ENCODE measurements around the gene PAXX.

PAXX gene

GRCh38 chr9:136968333-136969127 is 23.7 kb upstream of the PAXX start:
- DNase-seq (ENCODE audit: low spot score), result no peak

DNA sequence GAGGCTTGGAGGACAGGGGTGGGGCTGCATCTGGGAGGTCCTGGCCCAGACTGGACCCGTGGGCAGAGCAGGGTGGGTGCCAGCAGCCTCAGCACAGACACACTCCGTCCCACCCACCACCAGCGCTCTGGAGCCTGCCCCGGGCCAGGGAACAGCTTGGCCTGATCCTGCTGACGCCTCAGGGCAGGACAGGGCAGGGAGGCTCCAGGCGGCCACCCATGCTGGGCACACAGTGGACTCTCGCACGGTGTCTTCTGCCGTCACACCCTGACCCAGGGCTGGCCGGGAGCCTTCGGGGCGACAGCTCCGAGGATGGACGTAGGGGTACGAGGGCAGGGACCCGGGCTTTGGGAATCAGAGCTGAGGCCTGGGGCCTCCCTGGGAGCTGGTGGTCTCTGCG is 23.1 kb upstream of the PAXX start:
- DNase-seq (ENCODE audit: low spot score), result no peak

GRCh38 chr9:136969774-136970173 is 22.4 kb upstream of the PAXX start:
- DNase-seq (ENCODE audit: low spot score), result no peak

GRCh38 chr9:136970361-136970760 is 21.9 kb upstream of the PAXX start:
- no peak for DNase-seq (ENCODE audit: low spot score)

DNA sequence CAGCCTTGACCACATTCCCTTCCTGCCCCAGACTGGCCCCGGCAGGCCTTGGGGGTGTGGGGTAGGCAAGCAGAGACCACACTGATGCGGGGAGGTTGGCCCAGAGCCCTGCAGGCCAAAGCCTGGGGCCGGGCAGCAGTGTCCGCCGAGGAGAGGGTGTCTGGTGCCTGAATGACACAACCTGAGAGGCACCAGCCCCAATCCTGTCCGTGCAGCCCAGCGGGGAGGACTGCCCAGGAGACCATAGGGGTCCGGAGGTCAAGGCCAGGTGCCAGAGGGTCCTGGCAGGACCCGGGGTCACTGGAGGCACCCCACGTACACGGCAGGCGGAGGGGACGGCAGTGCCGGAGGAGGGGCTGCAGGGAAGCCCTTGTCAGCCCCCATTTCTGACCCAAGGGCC is 20.5 kb upstream of the PAXX start:
- DNase-seq (ENCODE audit: low spot score), result no peak

GRCh38 chr9:136972335-136972734 is 19.9 kb upstream of the PAXX start:
- no peak for DNase-seq (ENCODE audit: low spot score)

GRCh38 chr9:136972743-136973142 is 19.5 kb upstream of the PAXX start:
- no peak for DNase-seq (ENCODE audit: low spot score)

DNA sequence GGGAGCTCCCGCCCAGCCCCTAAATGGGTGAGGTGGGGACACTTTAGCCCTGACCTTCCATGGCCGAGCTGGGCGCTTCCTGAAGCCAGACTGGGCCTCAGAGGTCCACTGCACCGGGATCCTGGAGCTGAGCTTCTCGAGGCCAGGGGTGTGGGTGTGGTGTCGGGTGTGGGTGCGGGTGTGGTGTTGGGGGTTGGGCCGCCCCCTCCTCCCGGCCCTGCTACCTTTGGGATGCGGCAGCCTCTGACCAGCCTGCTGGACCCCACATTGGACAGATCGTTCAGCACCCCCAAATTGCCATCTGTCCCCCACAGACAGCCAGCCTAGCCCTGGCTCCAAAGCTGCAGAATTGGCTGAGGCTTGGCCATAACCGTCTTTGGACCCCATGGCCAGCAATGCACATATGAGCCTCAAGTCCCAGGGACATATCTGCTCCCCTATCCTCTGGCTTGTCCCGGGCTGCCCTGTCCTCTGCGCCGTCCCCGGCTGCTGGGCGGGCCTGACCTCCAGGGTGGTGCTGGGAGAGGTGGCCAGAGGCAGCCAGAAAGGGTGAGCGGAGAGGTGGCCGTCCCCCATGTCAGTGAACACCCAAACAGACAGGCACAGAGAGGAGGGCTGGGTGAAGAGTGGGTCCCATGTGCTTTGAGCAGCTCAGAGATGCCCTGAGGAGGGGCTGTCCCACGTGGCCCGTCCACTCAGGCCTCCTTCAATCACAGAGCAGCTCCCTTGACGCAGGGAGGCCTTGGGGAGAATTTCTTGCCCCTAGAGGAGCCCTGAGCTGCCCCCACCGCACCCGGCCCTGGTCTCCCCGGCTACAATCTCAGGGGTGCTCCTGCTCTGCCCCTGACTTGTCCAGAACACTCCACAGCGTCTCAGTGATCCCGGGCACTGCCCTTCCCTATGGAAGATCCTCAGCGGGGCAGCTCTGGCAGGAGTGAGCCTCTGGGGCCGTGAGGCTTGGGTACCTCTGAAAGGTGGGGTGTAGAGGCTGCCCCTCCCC is 18.3 kb upstream of the PAXX start:
- no peak for DNase-seq (ENCODE audit: low spot score)

DNA sequence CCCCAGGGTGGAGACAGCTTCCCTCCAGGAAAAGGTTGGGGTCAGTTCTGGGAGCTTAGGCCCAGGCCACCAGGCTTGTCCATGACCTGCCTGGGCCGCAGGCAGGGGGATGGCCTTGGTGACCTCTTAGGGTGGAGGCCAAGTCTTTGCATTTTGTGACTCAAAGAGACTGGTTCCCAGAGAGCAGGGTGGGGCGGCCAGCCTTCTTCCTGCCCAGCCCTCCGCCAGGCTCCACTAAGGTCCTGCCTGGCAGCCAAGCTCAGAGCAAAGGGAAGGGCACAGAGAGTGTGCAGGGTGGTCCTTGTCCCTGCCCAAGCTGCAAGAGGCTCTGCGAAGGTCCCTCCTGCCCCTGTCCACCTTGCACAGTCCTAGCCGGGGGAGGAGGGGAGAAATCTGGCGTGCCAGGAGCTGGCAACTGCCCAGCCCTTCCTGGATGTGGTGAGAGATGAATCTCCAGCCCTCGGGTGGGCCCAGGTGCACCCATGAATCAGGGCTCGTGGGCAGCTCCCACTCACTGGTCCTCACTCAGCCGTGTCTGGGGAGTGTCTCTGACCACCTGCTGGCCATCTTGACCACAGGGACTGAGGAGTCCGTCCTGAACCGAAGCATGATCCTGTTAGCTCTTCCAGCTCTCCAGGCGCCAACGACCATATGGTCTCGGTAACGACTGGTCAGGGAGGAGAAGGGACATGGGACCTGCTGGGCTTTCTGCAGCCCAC is 17.2 kb upstream of the PAXX start:
- no peak for DNase-seq (ENCODE audit: low spot score)

DNA sequence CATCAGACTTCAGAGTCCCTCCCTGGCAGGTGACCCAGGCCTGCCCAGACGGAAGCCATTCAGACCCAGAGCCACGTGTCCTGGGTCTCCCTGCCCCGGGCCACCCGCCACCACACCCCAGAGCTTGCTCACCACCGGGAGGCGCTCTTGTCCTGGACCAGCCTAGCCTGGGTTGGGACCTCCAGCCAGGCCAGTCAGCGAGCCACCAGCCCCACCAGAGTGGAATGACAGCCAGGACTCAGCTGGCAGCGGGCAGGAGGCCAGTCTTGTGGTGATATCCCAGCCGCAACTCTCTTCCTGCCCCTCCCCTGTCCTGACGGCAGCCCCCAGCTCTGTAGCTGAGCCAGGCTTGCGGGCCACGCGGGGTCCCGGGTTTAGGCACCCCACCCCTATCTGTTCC is 16.6 kb upstream of the PAXX start:
- no peak for DNase-seq (ENCODE audit: low spot score)

DNA sequence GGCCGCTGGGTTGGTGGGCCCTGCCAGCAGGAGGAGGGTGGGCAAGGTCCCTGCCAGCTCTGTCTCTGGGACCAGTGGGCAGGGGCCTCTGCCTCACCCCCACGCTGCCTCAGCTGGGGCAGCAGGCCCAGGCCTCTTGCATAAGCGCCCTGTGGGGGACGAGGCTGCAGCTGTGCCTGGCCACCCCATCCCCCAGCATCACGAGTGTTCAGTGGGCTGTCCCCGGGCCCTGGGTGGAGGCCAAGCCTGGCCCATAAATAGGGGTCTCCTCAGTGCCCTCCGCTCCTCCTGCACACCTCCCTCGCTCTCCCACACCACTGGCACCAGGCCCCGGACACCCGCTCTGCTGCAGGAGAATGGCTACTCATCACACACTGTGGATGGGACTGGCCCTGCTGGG is 15.0 kb upstream of the PAXX start, which contains the start of gene PTGDS:
PTGDS (plus strand) TSS at position 282 of the 400 bp plus-strand sequence; CDS start at position 357, 75 bp downstream.
- DNase-seq (ENCODE audit: low spot score), result no peak

DNA sequence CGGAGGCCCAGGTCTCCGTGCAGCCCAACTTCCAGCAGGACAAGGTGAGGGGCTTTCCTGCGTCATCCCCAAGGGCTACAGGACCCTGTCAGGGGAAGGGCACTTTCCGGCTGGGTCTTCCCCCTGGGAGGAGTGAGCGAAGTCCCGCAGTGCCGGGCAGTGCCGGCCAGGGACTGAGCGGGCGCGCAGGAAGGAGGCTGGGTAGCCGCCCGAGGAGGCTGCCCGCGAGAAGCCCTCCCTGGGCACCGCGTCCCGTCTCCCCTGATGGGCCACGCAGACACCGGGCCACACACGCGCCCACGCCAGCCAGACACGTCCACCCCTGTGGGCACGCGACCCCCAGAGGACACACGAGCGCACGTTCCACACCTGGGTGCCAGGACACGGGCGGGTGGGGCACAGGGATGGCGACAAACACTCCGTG is 14.6 kb upstream of the PAXX start:
- DNase-seq (ENCODE audit: low spot score), result no peak

DNA sequence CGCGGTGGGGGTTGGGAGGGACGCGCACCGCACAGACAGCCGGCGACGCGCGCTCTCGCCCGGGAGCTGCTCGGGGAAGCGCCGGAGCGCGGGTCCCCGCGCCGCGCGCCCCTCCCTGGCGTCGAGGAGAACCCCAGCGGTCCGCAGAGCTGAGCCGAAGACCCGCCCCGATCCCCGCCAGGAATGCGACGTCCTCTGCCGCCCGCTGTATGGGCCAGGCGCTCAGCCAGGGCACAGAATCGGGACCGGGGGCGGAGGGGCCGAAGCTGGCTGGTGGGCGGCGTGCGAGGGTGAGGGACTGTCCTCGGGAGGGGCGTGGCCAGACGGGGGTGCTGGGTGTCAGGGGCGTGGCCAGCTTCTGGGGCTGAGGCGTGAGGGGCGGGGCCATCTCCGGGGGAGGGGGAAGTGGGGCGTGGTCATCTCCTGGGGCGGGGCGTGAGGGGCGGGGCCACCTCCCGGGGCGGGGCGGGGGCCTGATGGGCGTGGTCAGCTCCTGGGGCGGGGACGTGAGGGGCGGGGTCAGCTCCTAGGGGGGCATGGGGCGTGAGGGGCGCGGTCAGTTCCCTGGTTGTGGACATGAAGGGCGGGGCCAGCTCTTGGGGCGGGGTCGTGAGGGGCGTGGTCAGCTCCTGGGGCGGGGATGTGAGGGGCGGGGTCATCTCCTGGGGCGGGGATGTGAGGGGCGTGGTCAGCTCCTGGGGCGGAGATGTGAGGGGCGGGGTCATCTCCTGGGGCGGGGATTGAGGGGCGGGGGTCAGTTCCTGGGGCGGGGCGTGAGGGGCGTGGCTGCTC is 14.0 kb upstream of the PAXX start:
- DNase-seq (ENCODE audit: low spot score), result peak; percentile 87

GRCh38 chr9:136978865-136979544 is 13.2 kb upstream of the PAXX start:
- DNase-seq (ENCODE audit: low spot score), result no peak

GRCh38 chr9:136979769-136980587 is 12.2 kb upstream of the PAXX start:
- DNase-seq (ENCODE audit: low spot score), result no peak

GRCh38 chr9:136980669-136981478 is 11.3 kb upstream of the PAXX start:
- DNase-seq (ENCODE audit: low spot score), result no peak

DNA sequence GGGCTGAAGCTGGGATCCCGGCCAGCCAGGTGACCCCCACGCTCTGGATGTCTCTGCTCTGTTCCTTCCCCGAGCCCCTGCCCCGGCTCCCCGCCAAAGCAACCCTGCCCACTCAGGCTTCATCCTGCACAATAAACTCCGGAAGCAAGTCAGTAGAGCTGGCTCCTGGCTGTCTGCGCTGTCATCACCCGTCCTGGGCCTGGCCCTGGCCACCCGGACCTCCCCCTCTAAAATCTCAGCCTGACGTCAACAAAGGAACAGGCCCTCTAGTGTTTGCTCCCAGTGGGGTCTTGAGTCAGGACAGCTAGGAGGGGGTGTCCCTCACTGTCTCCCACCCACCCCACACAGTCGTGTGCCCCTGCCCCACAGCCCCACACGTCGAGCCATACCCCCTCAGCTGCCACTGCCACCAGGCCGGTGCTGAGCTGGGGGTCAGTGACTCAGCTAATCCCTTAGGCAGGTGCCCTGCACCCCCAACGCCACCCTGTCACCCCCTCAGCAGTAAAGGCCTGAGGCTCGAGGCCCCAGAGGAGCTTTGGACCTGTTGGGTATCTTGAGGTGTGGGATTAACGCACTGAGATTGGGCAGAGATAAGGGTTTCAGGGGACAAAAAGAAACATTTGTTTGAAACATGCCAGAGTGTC is 10.5 kb upstream of the PAXX start:
- DNase-seq (ENCODE audit: low spot score), result no peak

- DNase-seq (ENCODE audit: low spot score), result no peak
Measured at GRCh38 chr9:136982232-136983051, 9.8 kb upstream of the PAXX start, which contains the start of gene LCNL1. TSS of gene LCNL1 (plus strand) at chr9:136982993. CDS start at chr9:136983587, 594 bp downstream.
